HUES64 (cell line): ENCODE results near the gene EZH2.

Source experiments
- H3K27ac ChIP-seq: 2 replicates; pipeline ENCODE4 v1.7.0; 2013; ENCODE audit warnings: low read depth, low read length, inconsistent platforms
- H3K27me3 ChIP-seq: 2 replicates; pipeline ENCODE4 v1.6.1; 2013; ENCODE audit warnings: mild to moderate bottlenecking, low read length; ENCODE audit not compliant: insufficient read depth
- H3K36me3 ChIP-seq: 2 replicates; pipeline ENCODE4 v1.6.1; 2013; ENCODE audit warnings: mild to moderate bottlenecking, low read length; ENCODE audit not compliant: insufficient read depth
- H3K4me1 ChIP-seq: 2 replicates; pipeline ENCODE4 v1.6.1; 2013; ENCODE audit warnings: mild to moderate bottlenecking, low read length, moderate library complexity; ENCODE audit not compliant: insufficient read depth
- H3K4me3 ChIP-seq: 2 replicates; pipeline ENCODE4 v1.5.1; 2013; ENCODE audit warnings: mild to moderate bottlenecking, low read length, moderate library complexity
- H3K9ac ChIP-seq: 2 replicates; pipeline ENCODE4 v1.6.1; 2013; ENCODE audit warnings: mild to moderate bottlenecking, low read depth, low read length
- H3K9me3 ChIP-seq: 2 replicates; pipeline ENCODE4 v1.6.1; 2013; ENCODE audit warnings: low read depth, low read length; ENCODE audit not compliant: insufficient read depth
- WGBS: fragments of 150-250, 120-280 bp; methylation state at CpG from one replicate; pipeline ENCODE4 v1.1.7; 2013; ENCODE audit warnings: missing lambda C conversion rate; 5-methylcytosine and 5-hydroxymethylcytosine counted together

The EZH2 gene

GRCh38 chr7:148854983-148855382, 29.1 kb downstream of the EZH2 start:
- 97% methylated on average over 1 of the region's 1 CpG for WGBS
- Histone ChIP-seq H3K9ac (no peak overlapping the region), H3K27ac (no peak overlapping the region)

GRCh38 chr7:148852272-148852671, 31.8 kb downstream of the EZH2 start:
- no peak overlapping the region for H3K4me3 ChIP-seq
- no peaks in the 10 kb centered on the region for H3K9me3 ChIP-seq
- no peaks in the 10 kb centered on the region for H3K36me3 ChIP-seq
- H3K27me3 ChIP-seq = no peaks in the 10 kb centered on the region
- H3K9ac ChIP-seq = no peak overlapping the region
- H3K27ac ChIP-seq = no peak overlapping the region
- H3K4me1 ChIP-seq = peaks cover 47% of the 10 kb centered on the region
- WGBS = 90% methylated on average over 1 of the region's 1 CpG

More at GRCh38 chr7:148854983-148855382, 29.1 kb downstream of the EZH2 start:
- no peaks in the 10 kb centered on the region for H3K27me3 ChIP-seq
- H3K4me1 ChIP-seq = peaks cover 21% of the 10 kb centered on the region
- no peak overlapping the region for H3K4me3 ChIP-seq
- no peaks in the 10 kb centered on the region for H3K9me3 ChIP-seq
- H3K36me3 ChIP-seq = no peaks in the 10 kb centered on the region

- H3K27me3 ChIP-seq = no peaks in the 10 kb centered on the region
- H3K36me3 ChIP-seq = 0 out of 2 replicates have a peak, but pooled peaks cover 1% of the 10 kb centered on the region
- H3K27ac ChIP-seq = no peak overlapping the region
- peaks cover 50% of the 10 kb centered on the region for H3K4me1 ChIP-seq
- no peak overlapping the region for H3K4me3 ChIP-seq
- 97% methylated on average over 3 of the region's 5 CpGs for WGBS
- H3K9ac ChIP-seq = no peak overlapping the region
- no peaks in the 10 kb centered on the region for H3K9me3 ChIP-seq
Measured at GRCh38 chr7:148850564-148850963, 33.5 kb downstream of the EZH2 start.

GRCh38 chr7:148849393-148850098, 34.5 kb downstream of the EZH2 start:
- Histone ChIP-seq H3K36me3 (peaks cover 8% of the 10 kb centered on the region), H3K27ac (no peak overlapping the region), H3K9ac (no peak overlapping the region), H3K27me3 (no peaks in the 10 kb centered on the region), H3K4me3 (no peak overlapping the region), H3K4me1 (peaks cover 50% of the 10 kb centered on the region), H3K9me3 (no peaks in the 10 kb centered on the region)
- WGBS = 89% methylated on average over 7 of the region's 7 CpGs

GRCh38 chr7:148847815-148848734, 36.0 kb downstream of the EZH2 start:
- 80% methylated on average over 7 of the region's 9 CpGs for WGBS
- H3K27ac ChIP-seq = no peak overlapping the region
- H3K36me3 ChIP-seq = peaks cover 13% of the 10 kb centered on the region
- H3K4me3 ChIP-seq = no peak overlapping the region
- H3K27me3 ChIP-seq = no peaks in the 10 kb centered on the region
- peaks cover 50% of the 10 kb centered on the region for H3K4me1 ChIP-seq
- no peak overlapping the region for H3K9ac ChIP-seq
- H3K9me3 ChIP-seq = no peaks in the 10 kb centered on the region

GRCh38 chr7:148838905-148839304, 45.2 kb downstream of the EZH2 start:
- no peaks in the 10 kb centered on the region for H3K27me3 ChIP-seq
- no peak overlapping the region for H3K4me3 ChIP-seq
- WGBS = 98% methylated on average over 2 of the region's 2 CpGs
- no peaks in the 10 kb centered on the region for H3K9me3 ChIP-seq
- no peak overlapping the region for H3K9ac ChIP-seq
- no peaks in the 10 kb centered on the region for H3K4me1 ChIP-seq
- no peak overlapping the region for H3K27ac ChIP-seq
- H3K36me3 ChIP-seq = peaks cover 31% of the 10 kb centered on the region

- Histone ChIP-seq H3K9ac (no peak overlapping the region), H3K27me3 (no peaks in the 10 kb centered on the region), H3K9me3 (no peaks in the 10 kb centered on the region), H3K4me1 (no peaks in the 10 kb centered on the region), H3K4me3 (no peak overlapping the region), H3K27ac (no peak overlapping the region), H3K36me3 (peaks cover 47% of the 10 kb centered on the region)
- 94% methylated on average over 4 of the region's 4 CpGs for WGBS
Measured at GRCh38 chr7:148835854-148836253, 48.2 kb downstream of the EZH2 start.

GRCh38 chr7:148834605-148835004, 49.5 kb downstream of the EZH2 start:
- Histone ChIP-seq H3K27ac (no peak overlapping the region), H3K4me1 (no peaks in the 10 kb centered on the region), H3K27me3 (no peaks in the 10 kb centered on the region), H3K9me3 (no peaks in the 10 kb centered on the region), H3K9ac (no peak overlapping the region), H3K36me3 (peaks cover 56% of the 10 kb centered on the region), H3K4me3 (no peak overlapping the region)
- 95% methylated on average over 2 of the region's 2 CpGs for WGBS

GRCh38 chr7:148831782-148832181, 52.3 kb downstream of the EZH2 start:
- 93% methylated on average over 2 of the region's 2 CpGs for WGBS
- H3K4me1 ChIP-seq = no peaks in the 10 kb centered on the region
- H3K4me3 ChIP-seq = no peak overlapping the region
- peaks cover 71% of the 10 kb centered on the region for H3K36me3 ChIP-seq
- no peaks in the 10 kb centered on the region for H3K27me3 ChIP-seq
- H3K27ac ChIP-seq = no peak overlapping the region
- no peaks in the 10 kb centered on the region for H3K9me3 ChIP-seq
- H3K9ac ChIP-seq = no peak overlapping the region

GRCh38 chr7:148830897-148831692, 53.0 kb downstream of the EZH2 start:
- H3K27me3 ChIP-seq = no peaks in the 10 kb centered on the region
- no peak overlapping the region for H3K9ac ChIP-seq
- H3K36me3 ChIP-seq = peaks cover 72% of the 10 kb centered on the region
- H3K27ac ChIP-seq = no peak overlapping the region
- no peaks in the 10 kb centered on the region for H3K9me3 ChIP-seq
- WGBS = 95% methylated on average over 5 of the region's 5 CpGs
- no peak overlapping the region for H3K4me3 ChIP-seq
- H3K4me1 ChIP-seq = no peaks in the 10 kb centered on the region

- Histone ChIP-seq H3K9ac (no peak overlapping the region), H3K4me1 (no peaks in the 10 kb centered on the region), H3K36me3 (peaks cover 91% of the 10 kb centered on the region), H3K27ac (no peak overlapping the region), H3K27me3 (no peaks in the 10 kb centered on the region), H3K9me3 (no peaks in the 10 kb centered on the region), H3K4me3 (no peak overlapping the region)
- WGBS = 100% methylated on average over 1 of the region's 1 CpG
Measured at GRCh38 chr7:148828965-148829364, 55.1 kb downstream of the EZH2 start.
